GM21528 (cell line): ENCODE measurements around the gene POLK.
"Not testable (repeated sequence)": the region's sequence is repeated elsewhere in the genome, so short reads cannot be mapped to it uniquely, and the experiment has no call there.

Source experiments
- ATAC-seq: cut with Tn5 transposase; IDR thresholded peaks from one replicate; pipeline ENCODE4 v1.9.1; 2021; ENCODE audit warnings: mild to moderate bottlenecking, moderate library complexity; ENCODE audit not compliant: unreplicated experiment, low FRiP score

Gene POLK

DNA sequence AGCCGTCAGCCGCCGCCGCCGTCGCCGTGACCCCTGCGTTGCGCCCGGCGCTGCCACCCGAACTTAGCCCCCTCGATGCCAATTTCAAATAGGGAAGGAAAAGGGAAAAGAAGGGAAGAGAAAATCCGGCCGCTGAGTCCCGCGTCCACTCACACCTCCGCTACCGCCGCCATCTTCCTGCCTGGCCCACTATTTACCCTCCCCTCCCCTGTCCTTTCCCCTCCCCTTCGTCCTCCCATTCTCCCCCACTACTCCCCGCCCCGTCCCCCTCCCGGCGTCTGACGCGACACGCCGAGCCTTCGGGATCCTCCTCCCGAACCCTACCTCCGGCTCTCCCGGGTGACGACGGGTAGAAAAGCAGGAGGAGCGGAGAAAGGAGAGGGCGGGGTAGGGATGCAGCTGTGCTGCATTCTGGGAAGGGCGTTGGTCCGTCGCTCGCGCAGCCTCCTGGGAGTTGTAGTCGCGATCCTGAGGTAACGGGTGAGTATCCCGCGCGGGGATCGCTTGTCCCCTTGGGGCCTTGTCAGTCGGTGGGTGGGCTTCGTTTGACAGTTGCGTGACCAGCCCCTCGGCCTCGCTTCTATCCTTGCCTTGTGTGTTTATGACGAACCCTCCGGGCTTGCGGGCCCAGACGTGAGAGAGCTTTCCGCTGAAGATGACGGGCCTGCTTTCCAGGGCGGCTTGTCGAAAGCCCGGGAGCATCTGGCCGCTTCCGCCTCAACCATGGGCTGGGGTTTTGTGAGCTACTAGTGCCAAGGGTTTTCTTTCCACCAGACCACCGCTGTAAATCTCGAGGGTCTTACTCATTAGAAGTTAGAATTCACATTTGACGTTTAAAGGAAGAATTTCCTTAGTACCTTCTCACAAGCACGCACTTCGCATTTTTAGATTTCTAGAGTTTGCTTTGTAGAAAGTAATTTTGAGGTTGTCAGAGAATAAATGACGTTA is at the start of gene POLK, which contains the start of gene CERT1:
POLK (plus strand) TSS at position 457 of the 948 bp plus-strand sequence.
CERT1 (minus strand) TSS at position 195 of the 948 bp plus-strand sequence. CDS start 422 bp downstream, outside the sequence.
- peak; percentile 87 for ATAC-seq

DNA sequence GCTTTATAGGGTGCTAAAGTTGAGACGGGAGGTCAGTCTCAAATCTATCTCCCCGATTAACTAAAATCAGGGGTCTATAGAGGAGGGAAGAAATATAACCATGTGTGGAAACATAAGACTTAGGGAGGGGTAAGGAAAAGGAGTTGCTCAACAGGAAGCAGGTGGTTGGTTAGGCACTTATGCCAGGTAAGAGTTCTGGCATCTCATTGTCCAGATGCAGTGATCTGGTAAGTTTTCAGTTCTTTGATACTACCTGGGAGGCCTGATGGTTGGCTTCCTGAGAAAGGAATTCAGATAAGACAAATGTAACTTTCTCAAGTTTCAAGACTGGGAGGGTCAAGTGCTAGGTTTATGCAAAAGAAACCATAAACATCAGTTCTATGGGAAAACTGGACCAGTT is 48.0 kb upstream of the POLK start:
- ATAC-seq = no peak

GRCh38 chr5:75465480-75465879 is 46.2 kb upstream of the POLK start:
- no peak for ATAC-seq

DNA sequence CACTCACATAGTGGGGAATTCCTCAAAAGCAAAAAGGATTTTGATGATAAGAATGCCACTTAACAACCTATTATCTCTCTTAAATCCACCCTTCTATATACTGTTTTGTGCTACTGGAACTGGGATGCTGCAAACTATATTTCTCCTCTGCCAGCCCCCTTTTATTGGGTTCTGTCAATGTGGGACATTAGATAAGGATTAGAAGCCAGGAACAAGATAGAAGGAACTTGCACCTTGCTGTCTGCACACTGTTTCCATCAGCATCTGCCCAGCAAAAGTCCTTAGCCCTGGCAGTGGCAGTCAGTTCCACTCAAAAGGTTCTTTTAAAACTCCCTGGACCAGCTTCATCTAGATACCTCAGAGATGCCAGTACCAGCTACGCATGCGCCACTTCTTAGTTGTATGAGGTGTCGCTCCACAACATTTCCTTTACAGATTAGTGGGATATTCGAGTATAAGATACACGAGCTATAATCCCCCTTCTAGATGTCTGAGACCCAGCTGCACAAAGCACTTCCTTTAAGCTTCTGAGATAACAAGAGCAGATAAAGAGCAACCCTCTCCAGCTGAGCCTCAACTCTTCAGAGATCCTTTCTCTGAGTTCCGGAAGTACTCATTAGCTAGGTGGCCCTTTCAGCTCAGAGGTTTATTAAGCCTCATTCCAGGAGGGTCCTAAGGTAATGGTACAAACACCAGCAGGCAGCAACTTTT is 45.5 kb upstream of the POLK start:
- ATAC-seq = no peak

GRCh38 chr5:75468593-75468992 is 43.1 kb upstream of the POLK start:
- ATAC-seq = no peak

DNA sequence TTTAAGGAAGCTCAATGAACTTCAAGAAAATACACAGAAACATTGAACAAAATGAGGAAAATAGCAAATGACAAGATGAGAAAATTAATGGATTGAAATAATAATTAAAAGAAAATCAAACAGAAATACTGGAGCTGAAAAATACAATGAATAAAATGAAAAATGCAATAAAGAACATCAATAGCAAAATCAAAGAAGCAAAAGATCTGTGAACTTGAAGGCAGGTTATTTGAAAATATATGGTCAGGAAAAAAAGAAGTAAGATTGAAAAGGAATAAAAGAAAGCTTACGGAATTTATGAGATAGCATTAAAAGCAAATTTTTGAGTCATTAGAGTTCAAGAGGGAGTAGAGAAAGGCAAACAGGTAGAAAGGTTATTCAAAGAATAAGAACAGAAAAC is 42.7 kb upstream of the POLK start:
- ATAC-seq = no peak

DNA sequence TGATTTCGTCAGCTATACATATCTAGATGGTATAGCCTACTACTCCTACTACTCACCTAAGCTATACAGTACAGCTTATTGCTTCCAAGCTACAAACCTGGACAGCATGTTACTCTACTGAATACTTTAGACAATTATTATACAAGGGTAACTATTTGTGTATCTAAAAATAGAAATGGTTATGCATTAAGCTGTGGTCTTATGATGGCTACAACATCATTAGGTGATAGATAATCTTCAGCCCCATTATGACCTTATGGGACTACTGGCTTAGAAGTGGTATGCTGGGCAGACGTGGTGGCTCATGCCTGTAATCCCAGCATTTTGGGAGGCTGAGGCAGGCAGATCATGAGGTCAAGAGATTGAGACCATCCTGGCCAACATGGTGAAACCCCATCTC is 40.5 kb upstream of the POLK start:
- ATAC-seq = no peak

GRCh38 chr5:75472973-75473372 is 38.7 kb upstream of the POLK start:
- no peak for ATAC-seq

GRCh38 chr5:75473463-75473862 is 38.2 kb upstream of the POLK start:
- ATAC-seq = no peak

GRCh38 chr5:75475364-75475763 is 36.3 kb upstream of the POLK start:
- ATAC-seq = no peak

- no peak for ATAC-seq
Observed at GRCh38 chr5:75481024-75481423, 30.7 kb upstream of the POLK start.

DNA sequence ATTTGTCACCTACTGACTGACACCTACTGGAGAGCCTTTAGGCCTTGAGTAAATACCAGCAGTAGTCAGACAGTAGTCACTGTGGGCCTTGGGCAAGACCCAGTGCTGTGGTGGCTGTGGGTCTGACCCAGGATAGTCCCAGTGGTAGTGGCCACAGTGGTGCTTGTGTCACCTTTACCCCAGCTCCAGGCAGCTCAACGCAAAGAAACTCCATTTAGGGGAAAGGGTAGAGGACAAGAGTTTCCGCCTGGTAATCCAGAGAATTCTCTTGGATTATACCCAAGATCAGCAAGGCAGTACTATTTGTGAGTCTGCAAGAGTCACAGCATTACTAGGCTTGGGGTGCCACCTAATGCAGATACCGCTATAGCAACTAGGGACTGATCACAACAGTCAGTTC is 29.2 kb upstream of the POLK start:
- no peak for ATAC-seq

- ATAC-seq = no peak
Observed at GRCh38 chr5:75484605-75485004, 27.1 kb upstream of the POLK start.

GRCh38 chr5:75489847-75490246 is 21.8 kb upstream of the POLK start:
- ATAC-seq = not testable (repeated sequence)

GRCh38 chr5:75491621-75492020 is 20.1 kb upstream of the POLK start:
- ATAC-seq = no peak

- no peak for ATAC-seq
Observed at GRCh38 chr5:75496026-75496425, 15.7 kb upstream of the POLK start.

GRCh38 chr5:75498208-75498777 is 13.4 kb upstream of the POLK start:
- ATAC-seq = no peak

DNA sequence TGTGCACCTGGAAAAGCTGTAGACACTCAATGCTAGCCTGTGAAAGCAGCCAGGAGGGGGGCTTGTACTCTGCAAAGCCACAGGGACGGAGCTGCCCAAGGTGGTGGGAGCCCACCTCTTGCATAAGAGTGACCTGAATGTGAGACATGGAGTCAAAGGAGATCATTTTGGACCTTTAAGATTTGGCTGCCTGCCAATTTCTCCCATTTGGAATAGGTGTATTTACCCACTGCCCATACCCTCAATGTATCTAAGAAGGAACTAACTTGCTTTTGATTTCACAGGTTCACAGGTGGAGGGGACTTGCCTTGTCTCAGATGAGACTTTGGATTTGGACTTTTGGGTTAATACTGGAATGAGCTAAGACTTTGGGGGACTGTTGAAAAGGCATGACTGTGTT is 12.8 kb upstream of the POLK start:
- not testable (repeated sequence) for ATAC-seq

- not testable (repeated sequence) for ATAC-seq
Observed at GRCh38 chr5:75505112-75505511, 6.6 kb upstream of the POLK start.

DNA sequence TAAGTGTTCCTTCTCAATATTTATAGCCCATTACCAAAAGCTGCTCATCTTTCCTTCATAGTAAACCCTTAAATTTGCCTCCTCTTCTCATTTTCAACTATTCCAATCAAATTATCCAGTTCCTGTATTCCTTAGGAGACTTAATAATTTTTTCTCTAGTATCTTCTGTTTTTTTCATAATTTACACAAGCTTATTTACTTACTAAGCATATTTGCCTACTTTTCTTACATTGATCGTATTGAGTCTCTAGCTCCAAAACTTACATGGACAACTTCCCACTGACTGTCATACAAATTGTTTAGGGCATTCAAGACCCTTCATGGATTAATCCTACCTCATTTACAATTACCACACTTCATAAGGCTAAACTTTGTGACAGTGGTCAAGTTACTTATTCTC is 3.9 kb upstream of the POLK start:
- ATAC-seq = no peak

GRCh38 chr5:75509546-75509945 is 2.1 kb upstream of the POLK start:
- ATAC-seq = no peak
